Body of pancreas (tissue), 4 donors: ENCODE results near the gene ZMYND10.

Experiments
- CTCF ChIP-seq, 7 experiments: fragments of 450-650 bp in 4 of 7; fragments of 200-600 bp in 3 of 7; sonication (generic) in 3 of 7; IDR thresholded peaks; one replicate each; pipeline ENCODE4 v1.5.1; 2016 to 2019; ENCODE audit warnings: antibody characterized with exemption in 7 of 7
- POLR2A ChIP-seq, 3 donors: fragments of 450-650 bp; IDR thresholded peaks; one replicate each; pipeline ENCODE4 v1.6.1; 2016; ENCODE audit warnings: antibody characterized with exemption in 3 of 3, mild to moderate bottlenecking in 2 of 3

- TF ChIP-seq CTCF (IDR thresholded peaks at IDR 0.05) (no peak), POLR2A (IDR thresholded peaks at IDR 0.05) (no peak)
Observed at GRCh38 chr3:50392101-50392715, 46.7 kb upstream of the ZMYND10 start.
